Mucosa of gallbladder (tissue), 1 donor: ENCODE results near the gene LDB3. TPM values are rescaled to one million over a fixed set of nuclear protein-coding genes. Genes with fewer than 3 reads are reported as not detected.

Experiments used
- DNase-seq: peaks from one replicate; pipeline ENCODE4 v3.0.0-alpha.2; 2020; ENCODE audit warnings: low spot score
- total RNA-seq: library from RNA; stranded (reverse); gene quantifications from one replicate; pipeline ENCODE4 v1.2.1, GENCODE V29; 2021
- donor health status: DM: no; HTN: no; CAD: no.

The LDB3 gene
- total RNA-seq, 1 donor from 2014 or later = 4.9 TPM

- DNase-seq = no peak
Measured at GRCh38 chr10:86685893-86686632, 17.8 kb downstream of the LDB3 start.

- DNase-seq = no peak
Measured at GRCh38 chr10:86686972-86687371, 18.7 kb downstream of the LDB3 start.

GRCh38 chr10:86687750-86688149, 19.4 kb downstream of the LDB3 start:
- DNase-seq = no peak

- DNase-seq = peak; percentile 64
Measured at GRCh38 chr10:86688398-86688921, 20.1 kb downstream of the LDB3 start.

- no peak for DNase-seq
Measured at GRCh38 chr10:86689146-86689545, 20.8 kb downstream of the LDB3 start.

GRCh38 chr10:86690231-86690630, 21.9 kb downstream of the LDB3 start:
- DNase-seq = no peak

GRCh38 chr10:86690657-86691084, 22.4 kb downstream of the LDB3 start:
- no peak for DNase-seq

GRCh38 chr10:86691333-86692022, 23.2 kb downstream of the LDB3 start:
- no peak for DNase-seq

- DNase-seq = no peak
Measured at GRCh38 chr10:86692023-86692514, 23.8 kb downstream of the LDB3 start.

- no peak for DNase-seq
Measured at GRCh38 chr10:86692664-86693063, 24.4 kb downstream of the LDB3 start.

GRCh38 chr10:86693275-86693674, 25.0 kb downstream of the LDB3 start:
- DNase-seq = no peak

- peak; percentile 47 for DNase-seq
Measured at GRCh38 chr10:86693721-86694369, 25.5 kb downstream of the LDB3 start.

- DNase-seq = no peak
Measured at GRCh38 chr10:86698207-86698940, 30.1 kb downstream of the LDB3 start.

GRCh38 chr10:86699125-86699524, 30.8 kb downstream of the LDB3 start:
- no peak for DNase-seq

GRCh38 chr10:86699541-86699940, 31.2 kb downstream of the LDB3 start:
- no peak for DNase-seq

- no peak for DNase-seq
Measured at GRCh38 chr10:86699991-86700840, 31.9 kb downstream of the LDB3 start.

GRCh38 chr10:86700851-86701617, 32.7 kb downstream of the LDB3 start:
- DNase-seq = no peak

- DNase-seq = no peak
Measured at GRCh38 chr10:86703176-86703575, 34.9 kb downstream of the LDB3 start.

- no peak for DNase-seq
Measured at GRCh38 chr10:86705139-86705538, 36.8 kb downstream of the LDB3 start.

- no peak for DNase-seq
Measured at GRCh38 chr10:86705905-86706304, 37.6 kb downstream of the LDB3 start.
